Adrenal gland (tissue), 5 donors: ENCODE results near the gene TLR10.

ENCODE experiments used
- POLR2A ChIP-seq, 2 donors: fragments of 450-650 bp; IDR thresholded peaks; one replicate each; pipeline ENCODE4 v1.6.1; 2017; ENCODE audit warnings: antibody characterized with exemption in 2 of 2, mild to moderate bottlenecking in 2 of 2, moderate library complexity in 1 of 2
- TF ChIP-seq, protein P1 (sequence below), 6 experiments: fragments of 450-650 bp in 4 of 6; fragments of 200-600 bp in 2 of 6; sonication (generic) in 1 of 6; IDR thresholded peaks; 1 replicate in 5 of 6; 2 replicates in 1 of 6; pipeline versions ENCODE4 v1.5.1 to v1.8.0; 2016 to 2021; ENCODE audit warnings: antibody characterized with exemption in 6 of 6, mild to moderate bottlenecking in 2 of 6, moderate library complexity in 1 of 6
- donor health status: DM: no; HTN: no; CAD: no.

DNA sequence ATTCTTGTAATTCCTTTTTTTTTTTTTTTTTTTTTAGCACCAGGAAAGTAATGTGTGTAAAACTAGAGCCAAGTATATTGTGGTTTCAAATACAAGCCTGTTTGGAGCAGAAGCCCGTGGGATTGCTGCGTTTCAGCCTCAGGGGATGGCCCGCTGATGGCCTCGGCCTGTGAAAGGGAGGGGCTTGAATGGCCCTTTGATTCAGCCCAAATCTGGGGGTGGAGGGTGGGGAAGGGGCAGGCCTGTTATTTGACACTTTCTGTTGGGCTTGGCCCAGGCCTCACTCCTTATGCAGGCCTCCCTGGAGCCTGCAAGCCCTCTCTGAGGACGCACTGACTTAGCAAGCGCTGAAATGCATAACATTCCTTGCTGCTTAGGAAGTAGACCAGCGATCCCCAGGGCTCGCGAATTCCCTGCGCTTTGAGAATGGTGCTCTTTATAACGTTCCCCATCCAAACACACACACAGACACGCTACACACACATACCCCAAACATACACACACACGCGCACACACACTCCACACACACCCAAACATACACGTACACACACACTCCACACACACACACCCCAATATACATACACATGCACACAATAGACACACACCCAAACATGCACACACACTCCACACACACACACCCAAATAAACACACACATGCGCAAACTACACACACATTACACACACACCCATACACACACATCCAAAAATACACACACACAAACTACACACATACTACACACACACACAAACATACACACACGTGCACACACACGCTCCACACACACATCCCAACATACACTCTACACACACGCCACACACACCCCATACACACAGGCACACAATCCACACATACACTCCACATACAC lies 29.6 kb downstream of the TLR10 start:
- TF ChIP-seq, protein P1, sequence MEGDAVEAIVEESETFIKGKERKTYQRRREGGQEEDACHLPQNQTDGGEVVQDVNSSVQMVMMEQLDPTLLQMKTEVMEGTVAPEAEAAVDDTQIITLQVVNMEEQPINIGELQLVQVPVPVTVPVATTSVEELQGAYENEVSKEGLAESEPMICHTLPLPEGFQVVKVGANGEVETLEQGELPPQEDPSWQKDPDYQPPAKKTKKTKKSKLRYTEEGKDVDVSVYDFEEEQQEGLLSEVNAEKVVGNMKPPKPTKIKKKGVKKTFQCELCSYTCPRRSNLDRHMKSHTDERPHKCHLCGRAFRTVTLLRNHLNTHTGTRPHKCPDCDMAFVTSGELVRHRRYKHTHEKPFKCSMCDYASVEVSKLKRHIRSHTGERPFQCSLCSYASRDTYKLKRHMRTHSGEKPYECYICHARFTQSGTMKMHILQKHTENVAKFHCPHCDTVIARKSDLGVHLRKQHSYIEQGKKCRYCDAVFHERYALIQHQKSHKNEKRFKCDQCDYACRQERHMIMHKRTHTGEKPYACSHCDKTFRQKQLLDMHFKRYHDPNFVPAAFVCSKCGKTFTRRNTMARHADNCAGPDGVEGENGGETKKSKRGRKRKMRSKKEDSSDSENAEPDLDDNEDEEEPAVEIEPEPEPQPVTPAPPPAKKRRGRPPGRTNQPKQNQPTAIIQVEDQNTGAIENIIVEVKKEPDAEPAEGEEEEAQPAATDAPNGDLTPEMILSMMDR (IDR thresholded peaks at IDR 0.05), result no peak
- TF ChIP-seq POLR2A (IDR thresholded peaks at IDR 0.05), result no peak
